ENCODE results near the gene UBE2Q1. TPM values are rescaled to one million over a fixed set of nuclear protein-coding genes. Genes with fewer than 3 reads are reported as not detected.

Gene UBE2Q1
- total RNA-seq, 1 experiment from 2014 or later = 70.9 TPM

- TF ChIP-seq ELF1 (IDR thresholded peaks at IDR 0.05; ENCODE audit: borderline replicate concordance, low read depth) (no peak), EZH2 (IDR thresholded peaks at IDR 0.05) (no peak), POLR2A (IDR thresholded peaks at IDR 0.05; ENCODE audit: borderline replicate concordance, extremely low read depth, insufficient read depth, insufficient read length) (no peak), EZH2phosphoT487 (IDR thresholded peaks at IDR 0.05; ENCODE audit: borderline replicate concordance) (no peak), JUND (IDR thresholded peaks at IDR 0.05) (no peak), MAX (IDR thresholded peaks at IDR 0.05) (no peak), ZFX (IDR thresholded peaks at IDR 0.05) (no peak), EGR1 (IDR thresholded peaks at IDR 0.05; ENCODE audit: low read depth) (no peak), REST (IDR thresholded peaks at IDR 0.05; ENCODE audit: low read depth) (no peak), CTCF (IDR thresholded peaks at IDR 0.05 in 2 of 3, conservative IDR thresholded peaks at IDR 0.05 in 1 of 3; ENCODE audit: borderline replicate concordance in 1 of 3, insufficient read depth in 1 of 3, low read depth in 2 of 3, low read length in 2 of 3) (no peak)
- CTCF ChIA-PET = no interaction called here
- ATAC-seq (no peak), DNase-seq (ENCODE audit: low read depth, low spot score) (no peak)
- no peak overlapping the region for H2AFZ ChIP-seq (ENCODE audit: low read depth, low read length, poor library complexity, severe bottlenecking)
- RAD21 ChIA-PET (ENCODE audit: low non-redundant PET in 1 of 2, low total read pairs in 2 of 2, uncharacterized antibody in 2 of 2, unreplicated experiment in 2 of 2) = no interaction called here
- no TSS peak for BruUV-seq (replicated peaks)
- no peak overlapping the region for H3K4me3 ChIP-seq (replicated peaks in 1 of 2; ENCODE audit: low read depth in 1 of 2, low read length in 2 of 2)
- H3K9me3 ChIP-seq (ENCODE audit: control insufficient read depth in 1 of 2, insufficient read depth in 1 of 2, low read depth in 1 of 2, low read length in 2 of 2) = no peaks in the 10 kb centered on the region
- no peaks in the 10 kb centered on the region for H3K9me2 ChIP-seq (ENCODE audit: insufficient read depth)
- no peaks in the 10 kb centered on the region for H4K20me1 ChIP-seq (ENCODE audit: insufficient read depth)
- no peak overlapping the region for H3K27ac ChIP-seq (ENCODE audit: low read depth, low read length)
- peaks cover 71 to 88% of the 10 kb centered on the region in 2 experiments for H3K36me3 ChIP-seq (ENCODE audit: control insufficient read depth in 1 of 2, insufficient read depth in 2 of 2, low read length in 2 of 2)
- H3K79me2 ChIP-seq (ENCODE audit: insufficient read depth, low read length) = no peaks in the 10 kb centered on the region
- POLR2A ChIA-PET = no interaction called here
- no peak overlapping the region for H3K4me2 ChIP-seq (ENCODE audit: low read length)
- intact Hi-C loops (cut with micrococcal nuclease) = no loop called here
- H3K27me3 ChIP-seq (ENCODE audit: insufficient read depth, low read length) = no peaks in the 10 kb centered on the region
- no peak overlapping the region for H3K9ac ChIP-seq (ENCODE audit: low read length)
- H3K4me1 ChIP-seq (ENCODE audit: control insufficient read depth in 1 of 2, insufficient read depth in 2 of 2, low read length in 2 of 2) = no peaks in the 10 kb centered on the region
Observed at GRCh38 chr1:154583773-154584172, 25.3 kb upstream of the UBE2Q1 start.
